KMS-11 (cell line): Measurements from ENCODE around the gene CLEC9A.
A peak's percentile ranks its signal among the peaks of the same experiment; 100 is the strongest.

Source experiments
- H2AFZ ChIP-seq: fragments of 200-600 bp; sonication (generic); 2 replicates; pipeline ENCODE4 v1.6.1; 2016; ENCODE audit warnings: antibody characterized with exemption, mixed run types, low read depth
- H3K27ac ChIP-seq: fragments of 200-600 bp; sonication (generic); 2 replicates; pipeline ENCODE4 v1.6.1; 2016; ENCODE audit warnings: mild to moderate bottlenecking, mixed run types
- H3K27me3 ChIP-seq: fragments of 200-600 bp; sonication (generic); 2 replicates; pipeline ENCODE4 v1.6.1; 2017; ENCODE audit warnings: mild to moderate bottlenecking, low read depth, mixed run types, moderate library complexity; ENCODE audit not compliant: insufficient read depth
- H3K36me3 ChIP-seq: fragments of 200-600 bp; sonication (generic); 2 replicates; pipeline ENCODE4 v1.6.1; 2017; ENCODE audit warnings: mild to moderate bottlenecking, mixed run types; ENCODE audit not compliant: insufficient read depth
- H3K4me1 ChIP-seq: fragments of 200-600 bp; sonication (generic); 2 replicates; pipeline ENCODE4 v1.6.1; 2016; ENCODE audit warnings: mild to moderate bottlenecking, low read depth, mixed run types; ENCODE audit not compliant: poor library complexity, severe bottlenecking
- H3K4me2 ChIP-seq: fragments of 200-600 bp; sonication (generic); 2 replicates; pipeline ENCODE4 v1.7.0; 2016; ENCODE audit warnings: mild to moderate bottlenecking, mixed run types
- H3K4me3 ChIP-seq: fragments of 200-600 bp; sonication (generic); IDR thresholded peaks from 2 replicates; pipeline ENCODE4 v1.6.1; 2017; ENCODE audit warnings: low read depth, low read length, mixed read lengths; ENCODE audit not compliant: insufficient read depth
- H3K79me2 ChIP-seq: fragments of 200-600 bp; sonication (generic); 2 replicates; pipeline ENCODE4 v1.6.1; 2016; ENCODE audit warnings: low read depth, mixed run types; ENCODE audit not compliant: insufficient read depth
- H3K9ac ChIP-seq: fragments of 200-600 bp; sonication (generic); 2 replicates; pipeline ENCODE4 v1.6.1; 2016; ENCODE audit warnings: mild to moderate bottlenecking, mixed run types
- H4K20me1 ChIP-seq: fragments of 200-600 bp; sonication (generic); 2 replicates; pipeline ENCODE4 v1.6.1; 2016; ENCODE audit warnings: mild to moderate bottlenecking, mixed run types; ENCODE audit not compliant: insufficient read depth
- CTCF ChIP-seq: fragments of 200-600 bp; sonication (generic); conservative IDR thresholded peaks from 2 replicates; pipeline ENCODE4 v1.6.1; 2017; ENCODE audit warnings: low read depth, mild to moderate bottlenecking, antibody characterized with exemption, low read length, moderate library complexity, mixed read lengths

CLEC9A gene

GRCh38 chr12:10042167-10042566 is 11.7 kb downstream of the CLEC9A start:
- H3K4me2 ChIP-seq, result peak overlapping the region; percentile 72
- H3K27me3 ChIP-seq, result no peaks in the 10 kb centered on the region
- H3K27ac ChIP-seq, result peak overlapping the region; percentile 35; the same call in 1 of the 2 replicates
- H4K20me1 ChIP-seq, result no peaks in the 10 kb centered on the region
- no peaks in the 10 kb centered on the region for H3K79me2 ChIP-seq
- H3K9ac ChIP-seq, result 0 out of 2 replicates have a peak overlapping the region, but pooled peaks have one; percentile 8
- H2AFZ ChIP-seq, result peak overlapping the region; percentile 15; the same call in 1 of the 2 replicates
- H3K36me3 ChIP-seq, result no peaks in the 10 kb centered on the region
- H3K4me3 ChIP-seq, result no peak overlapping the region
- no peak for TF ChIP-seq CTCF
- peaks cover 33% of the 10 kb centered on the region for H3K4me1 ChIP-seq

DNA sequence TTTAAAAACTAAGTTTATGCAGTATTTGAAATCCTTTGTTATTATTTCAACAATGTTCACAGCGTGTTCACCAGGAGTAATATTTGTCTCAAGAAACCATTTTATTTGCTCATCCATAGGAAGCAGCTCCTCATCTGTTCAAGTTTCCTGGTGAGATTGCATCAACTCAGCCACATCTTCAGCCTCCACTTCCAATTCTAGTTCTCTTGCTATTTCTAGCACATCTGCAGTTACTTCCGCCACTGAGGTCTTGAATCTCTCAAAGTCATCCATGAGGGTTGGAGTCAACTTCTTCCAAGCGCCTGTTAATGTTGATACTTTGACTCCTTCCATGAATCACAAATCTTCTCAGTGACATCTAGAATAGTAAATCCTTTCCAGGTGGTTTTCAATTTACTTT is 18.0 kb downstream of the CLEC9A start:
- Histone ChIP-seq H2AFZ (no peak overlapping the region), H4K20me1 (no peaks in the 10 kb centered on the region), H3K27ac (no peak overlapping the region), H3K27me3 (no peaks in the 10 kb centered on the region), H3K79me2 (no peaks in the 10 kb centered on the region), H3K4me1 (peaks cover 5% of the 10 kb centered on the region), H3K36me3 (no peaks in the 10 kb centered on the region), H3K9ac (no peak overlapping the region), H3K4me2 (no peak overlapping the region), H3K4me3 (no peak overlapping the region)
- no peak for TF ChIP-seq CTCF

DNA sequence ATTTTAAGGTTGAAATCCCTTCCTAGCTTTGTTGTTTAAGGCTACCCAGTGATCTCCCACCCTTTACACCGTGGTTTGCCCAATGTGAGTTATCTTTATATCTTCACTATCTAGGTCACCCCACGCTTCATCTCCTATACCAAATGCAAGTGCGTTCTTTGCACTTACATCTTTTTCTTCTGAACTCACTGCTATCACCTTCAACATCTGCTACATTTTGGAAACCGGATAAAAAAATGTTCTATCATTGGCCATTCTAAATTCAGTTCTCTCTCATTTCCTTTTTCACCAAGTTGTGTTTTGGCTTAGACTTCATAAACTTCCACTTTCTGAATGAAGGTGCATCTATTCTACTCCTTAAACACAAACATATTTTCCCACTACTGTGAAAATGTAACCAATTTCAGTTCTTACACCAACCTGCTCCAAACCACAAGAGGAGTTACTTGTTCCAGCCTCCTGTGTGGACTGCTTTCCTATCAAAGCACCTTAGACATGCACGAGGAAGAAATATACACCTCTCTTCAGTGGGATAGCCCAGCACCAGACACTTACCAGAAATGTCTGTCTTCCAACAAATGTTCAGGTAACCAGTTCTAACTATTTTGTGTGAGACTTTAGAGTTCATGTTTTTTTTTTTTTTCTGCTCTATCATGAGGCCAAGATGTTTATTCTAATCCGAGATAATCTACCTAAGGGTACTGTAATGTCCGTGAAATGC is 21.9 kb downstream of the CLEC9A start:
- TF ChIP-seq CTCF, result no peak
- Histone ChIP-seq H3K4me2 (no peak overlapping the region), H3K36me3 (no peaks in the 10 kb centered on the region), H3K27ac (no peak overlapping the region), H2AFZ (no peak overlapping the region), H3K9ac (no peak overlapping the region), H3K4me3 (no peak overlapping the region), H3K4me1 (no peaks in the 10 kb centered on the region), H3K27me3 (no peaks in the 10 kb centered on the region), H3K79me2 (no peaks in the 10 kb centered on the region), H4K20me1 (no peaks in the 10 kb centered on the region)

GRCh38 chr12:10058387-10058786 is 27.9 kb downstream of the CLEC9A start:
- no peak for TF ChIP-seq CTCF
- no peaks in the 10 kb centered on the region for H3K79me2 ChIP-seq
- H3K4me1 ChIP-seq, result no peaks in the 10 kb centered on the region
- H3K4me3 ChIP-seq, result no peak overlapping the region
- H3K36me3 ChIP-seq, result no peaks in the 10 kb centered on the region
- no peak overlapping the region for H2AFZ ChIP-seq
- no peak overlapping the region for H3K27ac ChIP-seq
- H3K27me3 ChIP-seq, result no peaks in the 10 kb centered on the region
- H3K9ac ChIP-seq, result no peak overlapping the region
- H3K4me2 ChIP-seq, result no peak overlapping the region
- no peaks in the 10 kb centered on the region for H4K20me1 ChIP-seq
